ENCODE results near the gene CNTNAP4. TPM values are rescaled to one million over a fixed set of nuclear protein-coding genes. Genes with fewer than 3 reads are reported as not detected.

Gene CNTNAP4
- 0.05 TPM in 1 of 2 replicates, not detected in the other for total RNA-seq

GRCh38 chr16:76276745-76277438 lies at the start of gene CNTNAP4:
TSS of gene CNTNAP4 (plus strand) at chr16:76277401. CDS start at chr16:76277663, 262 bp downstream.

Data from cardiac ventricle fibroblast (primary cell).